ENCODE data around the gene FKBP5.
"Not testable (repeated sequence)": the region's sequence is repeated elsewhere in the genome, so short reads cannot be mapped to it uniquely, and the experiment has no call there.

The FKBP5 gene

DNA sequence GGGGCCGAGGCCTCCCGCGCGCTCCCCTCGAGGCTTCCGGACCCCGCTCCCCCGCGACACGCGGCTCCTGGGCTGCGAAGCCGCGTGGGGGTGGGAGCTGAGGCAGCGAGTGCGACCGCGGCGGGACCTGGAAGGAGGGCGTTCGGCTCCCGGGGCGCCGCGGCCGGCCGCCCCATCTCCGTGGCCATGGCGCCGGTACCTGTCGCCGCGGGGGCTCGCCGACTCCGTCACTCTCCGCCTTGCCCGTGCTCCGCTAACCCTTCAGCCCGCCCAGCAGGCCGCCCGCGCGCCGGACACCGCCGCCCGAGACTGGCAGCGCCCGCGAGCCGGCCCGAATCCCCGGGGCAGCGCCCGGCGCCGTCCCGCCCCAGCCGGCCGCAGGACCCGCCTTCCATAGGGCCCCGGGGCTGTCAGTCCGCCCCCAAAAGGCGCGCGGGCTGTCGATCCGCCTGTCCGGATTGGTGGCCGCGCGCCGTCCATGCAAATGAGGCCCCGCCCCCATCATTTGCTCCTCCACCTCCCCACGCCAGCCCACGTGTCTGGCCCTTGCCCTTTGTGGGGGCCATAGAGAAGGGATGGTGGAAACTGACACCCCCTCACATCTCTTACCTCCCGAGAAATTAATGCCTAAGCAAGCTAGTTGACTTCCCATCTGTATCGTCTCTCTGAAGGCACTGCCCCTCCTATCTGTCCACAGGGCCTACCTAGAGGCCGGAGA is at the start of gene FKBP5:
Gene FKBP5 (minus strand): TSS at position 311 of the 718 bp plus-strand sequence. CDS start 46,091 bp downstream, outside the sequence.
- DNase-seq = no peak

DNA sequence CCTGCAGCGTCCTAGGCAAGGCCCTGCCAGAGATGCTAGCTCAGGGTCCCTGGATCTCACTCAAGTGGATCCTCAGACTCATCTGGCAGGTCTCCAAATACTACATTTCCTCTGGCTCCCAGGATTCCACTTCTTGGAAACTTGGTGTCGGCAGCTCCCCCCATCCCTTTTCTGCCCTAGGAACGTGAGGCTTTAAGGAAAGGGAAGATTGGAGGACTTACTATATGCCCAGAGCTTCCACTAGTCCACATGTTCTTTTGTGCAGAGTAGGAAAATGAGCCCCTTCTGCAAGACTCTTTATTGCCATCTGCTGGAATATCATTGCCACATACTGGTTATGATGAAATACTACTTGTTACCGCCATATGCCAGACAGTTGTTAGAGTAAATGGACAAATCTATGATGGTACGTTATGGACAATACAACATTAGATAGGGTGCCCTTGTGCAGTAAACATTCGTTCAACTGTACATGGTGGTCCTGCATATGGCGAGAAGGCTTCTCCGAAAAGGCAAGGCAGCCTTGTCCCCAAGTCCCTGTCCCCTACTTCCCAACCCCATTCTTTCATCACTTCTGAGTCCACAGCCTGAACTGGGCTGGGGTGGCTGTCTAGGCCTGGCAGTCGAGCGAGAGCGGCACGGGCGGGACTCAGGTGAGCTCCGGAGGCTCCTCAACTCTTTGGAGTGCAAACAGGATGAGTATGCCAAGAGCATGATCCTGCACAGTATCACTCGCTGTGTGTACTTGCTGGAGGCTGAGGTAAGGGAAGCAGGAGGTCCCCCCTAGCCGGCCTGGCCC is 48.9 kb upstream of the FKBP5 start:
- DNase-seq = peak; percentile 51 to 62

DNA sequence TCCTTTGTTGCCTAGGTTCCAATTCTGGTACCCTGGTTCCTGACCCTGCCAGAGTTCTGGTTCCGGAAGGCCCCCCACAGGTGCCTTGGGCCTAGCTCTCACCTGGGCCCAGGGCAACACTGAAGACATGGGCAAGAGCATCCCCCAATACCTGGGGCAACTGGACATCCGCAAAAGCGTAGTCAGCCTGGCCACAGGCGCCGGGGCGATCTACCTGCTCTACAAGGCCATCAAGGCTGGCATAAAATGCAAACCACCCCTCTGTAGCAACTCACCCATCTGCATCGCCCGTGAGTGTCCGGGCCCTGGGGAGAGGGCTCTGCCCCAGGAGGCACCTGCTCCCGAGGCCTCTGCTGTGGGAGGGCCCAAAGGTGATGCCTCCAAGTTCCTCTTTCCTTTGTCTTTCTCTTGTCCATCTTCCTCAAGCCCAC is 48.3 kb upstream of the FKBP5 start, which contains the start of gene ARMC12:
Gene ARMC12 (plus strand): TSS at position 51 of the 431 bp plus-strand sequence. CDS start 77 bp downstream, at position 128.
- DNase-seq = no peak

DNA sequence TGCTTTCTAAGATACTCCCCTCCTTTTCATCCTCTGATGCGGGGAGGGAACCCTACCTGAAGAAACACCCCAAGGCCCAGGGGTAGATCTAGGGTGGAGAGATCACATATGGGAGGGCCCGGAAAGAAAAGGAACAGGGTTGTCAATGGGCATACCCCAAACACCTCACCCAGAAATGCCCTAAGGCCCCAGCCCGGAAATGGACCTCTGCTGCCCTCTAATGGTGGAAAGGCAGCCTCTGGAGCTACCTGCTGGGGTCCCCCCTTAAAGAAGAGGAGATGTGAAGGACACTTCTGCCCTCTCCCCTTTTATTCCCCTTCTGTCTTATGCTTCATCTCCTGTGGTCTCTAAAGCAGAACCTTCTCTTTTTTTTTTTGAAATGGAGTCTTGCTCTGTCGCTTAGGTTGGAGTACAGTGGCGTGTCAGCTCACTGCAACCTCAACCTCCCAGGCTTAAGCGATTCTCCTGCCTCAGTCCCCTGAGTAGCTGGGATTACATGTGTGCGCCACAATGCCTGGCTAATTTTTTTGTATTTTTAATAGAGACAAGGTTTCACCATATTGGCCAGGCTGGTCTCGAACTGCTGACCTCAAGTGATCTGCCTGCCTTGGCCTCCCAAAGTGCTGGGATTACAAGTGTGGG is 47.7 kb upstream of the FKBP5 start:
- peak; percentile 23 to 50 for DNase-seq

DNA sequence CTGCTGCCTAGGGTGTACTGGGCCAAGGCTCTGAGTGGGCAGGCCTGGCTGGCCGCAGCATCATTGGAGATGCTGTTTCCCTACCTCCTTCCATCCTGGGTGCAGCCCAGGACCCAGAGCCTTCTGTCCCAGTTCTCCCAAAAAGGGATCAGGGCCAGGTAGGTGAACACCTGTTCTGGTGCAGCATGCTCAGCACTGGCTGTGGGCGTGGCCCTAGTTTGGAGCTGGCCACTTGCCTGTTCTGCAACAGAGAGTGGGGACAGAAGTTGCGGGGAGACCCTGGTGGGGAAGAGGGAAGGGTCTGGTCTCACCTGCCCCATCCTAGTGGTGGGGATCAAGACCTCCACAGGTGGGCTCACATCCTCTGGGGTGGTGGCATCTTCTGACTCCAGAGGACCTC is 46.7 kb upstream of the FKBP5 start:
- DNase-seq = no peak

DNA sequence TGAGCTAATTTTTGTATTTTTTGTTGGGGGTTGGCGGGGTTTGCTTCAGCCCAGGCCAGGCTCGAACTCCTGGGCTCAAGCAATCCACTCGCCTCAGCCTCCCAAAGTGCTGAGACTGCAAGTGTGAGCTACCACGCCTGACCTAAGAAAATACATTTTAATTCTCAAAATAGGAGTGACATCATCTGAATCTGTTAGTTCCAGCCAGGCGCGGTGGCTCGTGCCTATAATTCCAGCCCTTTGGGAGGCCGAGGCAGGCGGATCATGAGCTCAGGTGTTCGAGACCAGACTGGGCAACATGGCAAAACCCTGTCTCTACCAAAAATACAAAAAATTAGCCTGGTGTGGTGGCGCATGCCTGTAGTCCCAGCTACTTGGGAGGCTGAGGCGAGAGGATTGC is 45.6 kb upstream of the FKBP5 start:
- DNase-seq = not testable (repeated sequence)

DNA sequence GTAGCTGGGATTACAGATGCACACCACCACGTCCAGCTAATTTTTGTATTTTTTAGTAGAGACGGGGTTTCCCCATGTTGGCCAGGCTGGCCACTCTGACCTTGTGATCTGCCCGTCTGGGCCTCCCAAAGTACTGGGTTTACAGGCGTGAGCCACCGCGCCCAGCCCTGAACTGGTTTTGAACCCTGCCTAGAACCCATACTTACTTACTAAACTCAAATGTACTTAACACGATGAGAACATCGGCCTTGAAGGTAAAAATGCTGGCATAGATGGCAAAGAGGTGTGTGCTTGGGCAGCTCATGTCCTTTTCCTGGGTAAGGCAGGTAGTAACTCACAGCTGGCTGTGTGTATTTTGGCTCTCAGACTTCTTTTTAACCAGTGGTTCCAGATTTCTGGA is 44.9 kb upstream of the FKBP5 start:
- no peak for DNase-seq

DNA sequence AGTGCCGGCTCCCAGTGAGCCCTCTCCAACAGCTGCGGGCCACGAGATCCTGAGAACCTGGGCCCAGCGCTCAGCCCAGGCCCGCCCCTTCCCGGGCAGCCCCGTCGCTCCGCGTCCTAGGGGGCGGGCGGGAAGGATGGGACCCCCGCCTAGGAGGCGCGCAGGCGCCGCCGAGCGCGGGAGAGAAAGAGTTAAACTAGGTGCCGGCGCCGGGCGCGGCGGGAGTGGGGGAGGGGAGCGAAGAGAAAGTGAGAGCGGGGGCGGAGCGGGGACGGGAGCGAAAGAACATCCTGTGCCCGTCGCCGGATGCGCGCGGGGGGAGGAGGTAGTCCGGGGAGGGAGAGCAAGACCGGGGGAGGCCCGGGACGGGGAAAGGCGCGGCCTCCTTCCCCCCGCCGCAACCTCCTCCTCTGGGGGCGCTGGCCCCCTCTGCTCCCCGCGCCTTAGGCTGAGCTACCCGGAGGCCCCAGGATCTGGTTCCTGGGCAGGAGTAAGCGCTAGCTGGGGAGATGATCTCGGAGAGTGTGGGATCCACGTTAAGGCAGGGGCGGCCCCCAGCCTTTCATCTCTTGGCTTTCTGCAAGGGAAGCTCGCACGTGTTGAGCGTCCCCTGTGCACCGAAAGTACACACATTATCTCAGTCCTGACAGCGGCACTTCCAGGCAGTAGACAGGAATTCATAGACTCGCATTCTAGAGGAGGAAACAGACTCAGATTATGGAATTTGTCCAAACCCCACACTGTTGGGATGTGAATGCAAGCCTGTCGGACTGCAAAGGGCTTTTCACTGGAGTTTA is 43.2 kb upstream of the FKBP5 start:
- DNase-seq = peak; percentile 62 to 70

DNA sequence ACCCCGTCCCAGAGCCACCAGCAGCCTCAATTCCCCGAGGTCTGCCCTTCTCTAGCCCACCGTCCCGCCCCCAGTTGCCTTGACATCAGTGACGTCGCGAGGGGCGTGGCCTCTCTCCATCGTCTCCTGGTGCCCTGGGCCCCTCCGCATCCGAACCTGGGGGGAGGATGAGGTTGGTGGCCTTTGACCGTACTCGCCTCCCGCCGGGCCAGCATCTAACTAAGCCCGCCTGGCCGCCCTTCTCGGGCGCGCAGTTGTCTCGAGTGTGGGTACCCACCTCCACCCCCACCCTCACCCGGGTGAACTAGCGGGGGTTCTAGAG is 42.7 kb upstream of the FKBP5 start:
- peak; percentile 75 to 82 for DNase-seq

DNA sequence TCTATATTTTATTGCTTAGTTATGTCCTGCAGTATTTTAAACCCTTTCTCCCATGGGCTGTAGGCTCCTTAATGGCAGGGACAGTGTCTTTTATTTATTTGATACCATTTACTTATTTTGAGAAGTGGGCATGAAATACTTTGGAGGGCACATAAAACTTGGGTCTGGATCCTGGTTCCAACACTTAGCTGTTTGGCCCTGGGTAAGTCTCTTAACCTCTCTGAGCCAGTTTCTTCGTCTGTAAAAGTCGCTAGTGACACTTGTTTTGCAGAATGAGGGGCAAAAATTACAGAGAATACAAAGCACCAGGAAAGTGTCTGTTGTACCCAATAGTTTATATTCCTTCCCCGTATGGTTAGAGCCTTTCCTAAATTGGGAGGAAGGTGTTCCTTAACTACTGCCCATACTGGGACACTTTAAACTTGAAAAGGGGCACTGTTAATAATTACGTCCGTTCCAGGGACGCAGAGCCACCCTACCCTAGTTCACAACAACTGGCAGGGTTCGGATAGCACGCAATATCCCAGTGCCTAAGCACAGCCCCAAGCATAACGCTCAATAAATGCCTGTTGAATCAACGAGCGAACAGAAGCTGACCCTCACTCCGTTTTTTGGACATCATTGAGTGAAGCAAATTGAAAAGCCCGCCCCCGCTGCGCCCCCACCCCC is 42.2 kb upstream of the FKBP5 start:
- no peak for DNase-seq

DNA sequence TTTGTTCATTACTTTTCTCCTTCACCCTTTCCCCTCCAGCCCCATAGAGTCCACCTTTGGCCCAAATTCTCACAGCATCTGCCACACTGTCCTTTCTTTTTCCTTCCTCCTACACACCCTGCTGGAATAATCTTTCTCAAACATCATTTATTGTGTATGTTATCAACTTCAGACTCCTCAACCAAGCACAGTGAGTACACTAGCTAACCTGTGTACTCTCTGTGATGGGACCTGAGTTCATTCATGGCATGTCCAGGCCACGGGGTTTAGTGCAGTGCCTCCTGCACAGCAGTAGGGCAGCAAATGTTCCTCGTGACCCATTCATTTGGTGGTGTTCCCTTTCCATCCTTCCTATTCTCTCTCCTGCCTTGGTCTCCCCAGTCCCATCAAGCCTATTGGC is 41.0 kb upstream of the FKBP5 start:
- DNase-seq = no peak

DNA sequence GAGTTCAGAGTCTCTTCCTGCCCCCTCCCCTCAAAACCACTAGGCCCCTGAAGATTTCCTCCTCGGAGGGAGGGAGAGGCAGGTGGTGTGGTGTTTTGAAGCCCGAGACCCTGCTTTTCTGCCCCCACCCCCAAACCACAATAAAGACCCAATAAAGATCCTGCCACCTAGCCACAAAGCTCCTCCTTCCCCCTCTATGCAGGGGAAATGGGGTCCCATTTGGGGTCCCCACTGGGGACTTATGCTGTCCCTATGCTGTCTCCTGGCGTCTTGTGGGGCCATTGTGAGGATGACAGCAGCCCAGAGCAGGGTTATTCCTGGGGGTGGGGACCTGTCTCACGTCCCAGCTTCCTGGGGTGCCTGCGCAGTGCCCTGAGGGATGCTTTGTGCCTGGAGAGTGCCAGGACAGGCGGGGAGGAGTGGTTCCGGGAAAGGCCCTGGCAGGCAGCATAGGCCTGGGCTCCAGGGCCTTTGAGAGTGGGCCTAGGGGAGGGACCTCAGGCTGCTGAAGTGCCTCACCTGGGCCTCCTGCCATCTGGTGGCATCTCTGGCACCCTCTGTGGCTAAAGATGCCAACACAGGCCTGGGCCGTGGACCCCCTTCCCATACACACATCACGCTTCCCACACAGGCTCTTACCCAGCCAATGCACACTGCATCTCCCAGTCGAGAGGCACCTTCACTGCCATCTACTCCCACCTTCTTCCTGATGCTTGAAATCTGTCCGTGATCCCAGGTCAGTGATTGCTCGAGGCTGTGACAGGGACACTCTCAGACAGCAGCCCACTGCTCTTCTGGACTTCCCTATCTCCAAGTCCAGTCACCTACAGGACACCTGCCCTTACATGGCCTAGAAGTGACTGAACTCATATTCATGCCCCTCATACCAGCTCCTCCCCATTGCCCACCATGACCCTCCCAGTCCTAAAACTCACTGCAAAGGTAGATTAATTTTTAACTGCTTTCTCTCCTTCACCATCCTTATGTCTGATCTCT is 40.3 kb upstream of the FKBP5 start:
- DNase-seq = no peak

DNA sequence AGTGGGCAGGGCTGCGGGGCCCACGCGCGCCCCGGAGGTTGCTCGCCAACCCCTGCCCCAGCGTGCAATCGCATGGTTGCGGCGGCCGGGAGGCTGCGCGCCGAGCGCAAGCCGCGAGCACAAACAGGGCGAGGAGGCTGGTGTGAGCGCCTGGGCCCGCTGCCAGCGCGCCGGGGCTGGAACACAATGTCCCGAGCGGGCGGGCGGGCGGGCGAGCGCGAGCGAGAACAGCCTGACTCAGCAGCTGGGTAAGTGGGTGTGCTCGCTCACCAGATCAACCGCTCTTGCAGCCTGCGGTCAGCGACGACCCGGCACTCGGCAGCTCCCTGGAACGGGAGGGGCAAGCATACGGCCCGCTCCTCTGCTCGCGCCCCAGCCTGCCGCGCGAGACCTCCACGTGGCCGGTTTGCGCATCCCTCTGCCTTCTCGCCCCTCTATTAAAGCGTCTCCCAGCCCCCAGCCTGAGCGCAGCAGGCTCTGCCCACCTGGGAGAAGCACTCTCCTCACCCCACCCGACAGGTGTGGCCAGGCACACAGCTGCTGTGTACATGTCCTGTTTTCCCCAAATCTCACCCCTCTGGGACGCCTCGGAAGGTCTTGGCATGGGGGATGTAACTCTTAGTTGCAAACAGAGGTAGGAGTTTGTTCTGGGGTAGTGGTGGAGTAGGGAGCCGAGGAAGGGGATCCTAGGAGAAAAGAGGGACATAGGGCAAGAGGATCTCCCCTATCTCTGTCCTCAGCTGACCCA is 39.4 kb upstream of the FKBP5 start:
- peak; percentile 76 to 81 for DNase-seq

DNA sequence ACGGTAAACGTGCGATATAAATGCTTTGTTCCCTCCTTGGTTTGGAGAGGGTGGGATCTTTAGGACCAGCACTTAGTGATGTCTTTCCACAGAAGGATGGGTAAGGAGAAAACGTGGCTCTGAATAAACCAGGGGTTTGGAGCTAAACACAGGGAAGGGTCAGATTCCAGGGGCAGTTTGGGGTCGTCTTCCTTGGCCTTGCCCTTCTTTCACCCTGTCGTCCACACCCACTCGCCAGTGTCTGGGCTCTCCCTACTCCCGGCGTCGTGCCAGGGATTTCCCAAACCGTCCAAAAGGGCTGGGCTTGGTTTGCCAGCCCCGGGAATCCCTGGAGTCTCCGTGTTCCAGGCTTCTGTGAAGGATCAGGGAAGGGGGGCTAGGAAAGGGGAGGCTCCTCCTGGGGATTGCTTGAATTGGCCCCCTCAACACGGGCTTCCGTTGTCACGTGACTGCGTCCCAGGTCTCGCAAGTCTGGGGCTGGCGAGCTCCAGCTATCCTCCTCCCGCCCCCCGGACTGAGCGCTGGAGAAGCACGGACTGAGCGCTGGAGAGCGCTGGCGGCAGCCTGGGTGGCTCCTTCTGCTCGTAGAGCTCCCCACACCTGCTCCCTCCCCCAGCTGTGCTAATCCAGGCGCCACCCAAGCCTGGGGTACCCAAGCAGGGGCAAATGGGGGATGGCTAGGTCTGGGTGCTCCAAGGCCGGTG is 38.7 kb upstream of the FKBP5 start:
- DNase-seq = peak; percentile 79 to 87

DNA sequence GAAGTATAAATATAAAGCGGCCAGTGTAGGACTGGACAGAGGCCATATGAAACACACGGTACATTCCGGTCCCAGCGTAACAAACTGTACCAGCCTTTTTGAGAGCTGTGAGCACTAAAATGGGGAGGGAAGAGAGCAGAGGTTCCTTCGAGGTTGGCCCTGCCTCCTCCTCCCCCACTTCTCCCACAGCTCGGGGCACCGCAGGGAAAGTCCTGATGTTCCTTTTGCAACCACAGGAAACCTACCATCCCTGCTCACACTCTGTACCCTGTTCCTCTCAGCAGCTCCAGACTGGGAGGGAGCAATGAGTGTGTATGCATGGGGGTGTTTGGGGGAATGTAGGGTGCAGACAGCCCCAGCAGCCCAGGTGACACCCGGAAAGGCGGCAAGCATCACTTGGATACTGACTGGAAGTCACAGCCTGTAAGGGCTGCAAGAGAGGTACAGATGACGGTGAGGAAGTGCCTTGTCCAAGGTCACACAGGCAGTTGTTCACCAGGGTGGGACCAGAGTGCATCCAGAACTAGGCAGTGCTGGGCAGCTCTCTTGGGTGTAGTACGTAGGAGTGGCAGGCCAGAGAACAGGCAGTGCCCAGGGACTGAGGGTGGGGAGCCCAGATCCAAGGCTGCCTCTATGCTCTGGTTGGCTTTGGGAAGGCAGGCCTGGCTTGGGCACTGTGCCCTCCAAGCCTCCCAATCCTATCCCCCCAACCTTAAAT is 37.2 kb upstream of the FKBP5 start:
- no peak for DNase-seq

DNA sequence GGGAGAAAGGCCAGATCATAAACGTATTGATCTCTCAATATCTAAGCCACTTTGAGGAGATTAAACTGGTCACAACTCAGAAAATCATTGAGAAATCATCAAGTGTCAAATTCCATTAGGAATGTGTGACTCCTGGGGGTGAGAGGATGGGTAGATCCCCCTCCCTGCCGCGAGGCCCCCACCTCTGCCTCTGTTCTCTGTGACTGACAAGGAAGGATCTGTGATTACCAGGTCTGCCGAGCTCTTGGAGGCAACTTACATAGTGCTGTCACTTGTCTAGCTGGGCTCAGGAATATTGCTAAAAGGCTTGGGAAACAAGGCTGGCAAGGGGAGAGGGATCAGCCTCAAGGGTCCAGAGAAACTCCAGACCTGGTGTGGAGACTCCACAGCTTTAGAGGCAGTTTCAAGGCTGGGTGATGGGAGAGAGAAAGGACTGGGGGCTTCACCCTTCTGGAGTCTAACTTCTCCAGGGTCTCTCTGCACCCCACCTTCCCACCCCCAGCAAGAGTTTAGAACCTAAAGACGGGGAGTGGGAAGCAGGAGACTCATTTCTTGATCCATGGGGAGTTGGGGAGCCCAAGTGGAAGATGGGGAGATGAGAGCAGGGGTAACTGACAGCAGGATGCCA is 36.5 kb upstream of the FKBP5 start:
- no peak for DNase-seq

DNA sequence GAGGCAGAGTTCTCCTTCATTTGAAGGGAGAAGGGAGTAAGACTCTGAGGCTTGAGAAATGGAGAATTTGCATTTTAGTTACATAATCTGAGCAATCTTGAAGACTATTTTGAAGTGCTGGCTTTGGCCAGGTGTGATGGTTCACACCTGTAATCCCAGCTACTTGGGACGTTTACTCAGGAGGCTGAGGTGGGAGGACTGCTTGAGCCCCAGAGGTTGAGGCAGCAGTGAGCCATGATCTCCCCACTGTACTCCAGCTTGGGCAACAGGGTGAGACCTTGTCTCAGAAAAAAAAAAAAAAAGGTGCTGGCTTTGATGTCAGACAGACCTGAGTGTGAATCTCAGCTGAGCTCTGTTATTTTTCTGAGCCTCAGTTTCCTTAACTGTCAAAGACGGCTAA is 35.8 kb upstream of the FKBP5 start:
- DNase-seq = no peak

DNA sequence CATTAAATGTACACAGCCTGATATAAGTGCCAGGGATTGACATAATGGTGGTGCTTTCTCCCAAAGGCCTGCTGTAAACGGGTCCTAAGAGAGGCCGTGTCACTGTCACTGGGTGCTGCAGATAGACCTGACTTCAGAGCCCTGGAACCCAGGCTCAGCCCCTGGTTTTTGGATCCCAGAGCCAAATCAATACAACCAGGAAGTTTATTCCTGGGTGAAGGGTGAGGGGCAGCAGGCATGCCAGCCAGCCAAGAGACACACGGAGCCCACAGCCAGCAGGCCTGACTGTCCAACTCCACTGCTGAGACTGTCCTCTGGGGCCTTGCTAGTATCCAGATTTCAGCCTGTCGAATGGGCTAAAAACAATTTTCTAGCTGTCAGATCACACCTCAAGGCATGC is 35.3 kb upstream of the FKBP5 start:
- no peak for DNase-seq
